ENCODE measurements around the gene MALAT1. TPM values are rescaled to one million over a fixed set of nuclear protein-coding genes. Genes with fewer than 3 reads are reported as not detected.

MALAT1 gene
- total and polyA plus RNA-seq, 2 donors from 2014 or later: 219 to 15,262 TPM

DNA sequence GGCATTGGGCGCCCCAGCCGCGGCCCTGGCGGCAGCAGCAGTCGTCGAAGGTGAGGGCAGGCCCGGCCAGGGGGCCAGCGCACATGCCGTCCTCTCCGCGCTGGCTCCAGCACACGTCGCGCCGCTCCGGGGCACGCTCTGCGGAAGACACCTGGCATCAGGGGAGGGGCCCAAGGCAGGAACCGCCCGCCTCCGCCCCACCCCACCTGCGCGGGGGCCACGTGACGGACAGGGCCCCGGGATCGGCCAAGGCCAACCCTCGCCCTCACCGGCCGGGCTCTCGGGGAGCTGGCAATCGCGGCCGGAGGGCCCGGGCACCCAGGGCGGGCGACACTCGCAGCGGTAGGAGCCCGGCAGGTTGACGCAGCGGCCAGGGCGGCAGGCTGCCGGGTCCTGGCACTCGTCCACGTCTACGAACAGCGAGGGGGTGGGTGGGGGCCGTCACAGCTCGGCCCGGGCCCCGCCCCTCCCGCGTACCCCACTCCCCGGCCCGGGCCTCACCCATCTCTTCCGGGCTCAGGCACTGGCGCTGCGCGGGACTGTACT is 41.0 kb downstream of the MALAT1 start:
- Histone ChIP-seq H3K9ac (ENCODE audit: low read length in 3 of 3) (peak overlapping the region in 1 of 3 donors; percentile 51), H3K4me3 (ENCODE audit: low read length in 3 of 3) (peak overlapping the region; percentile 52 to 74 (median 65)), H3K36me3 (ENCODE audit: control insufficient read depth in 2 of 3, insufficient read depth in 3 of 3, low read length in 3 of 3) (peaks cover 0 to 15% (median 2%) of the 10 kb centered on the region in 3 donors), H3K4me1 (ENCODE audit: control insufficient read depth in 2 of 3, insufficient read depth in 2 of 3, low read depth in 1 of 3, low read length in 3 of 3) (peaks cover 0 to 16% (median 6%) of the 10 kb centered on the region in 3 donors), H3K9me3 (ENCODE audit: control insufficient read depth in 2 of 3, insufficient read depth in 1 of 3, low read length in 3 of 3) (no peaks in the 10 kb centered on the region), H3K27me3 (ENCODE audit: control insufficient read depth, insufficient read depth, low read length) (no peaks in the 10 kb centered on the region), H3K27ac (ENCODE audit: low read depth in 2 of 2, low read length in 2 of 2) (peak overlapping the region; percentile 94)
- DNase-seq: peak in 2 of 5 donors; percentile 62 to 95
- intact Hi-C loops (cut with DNase I): no loop called here
- FAIRE-seq: no peak
- TF ChIP-seq, protein P1, sequence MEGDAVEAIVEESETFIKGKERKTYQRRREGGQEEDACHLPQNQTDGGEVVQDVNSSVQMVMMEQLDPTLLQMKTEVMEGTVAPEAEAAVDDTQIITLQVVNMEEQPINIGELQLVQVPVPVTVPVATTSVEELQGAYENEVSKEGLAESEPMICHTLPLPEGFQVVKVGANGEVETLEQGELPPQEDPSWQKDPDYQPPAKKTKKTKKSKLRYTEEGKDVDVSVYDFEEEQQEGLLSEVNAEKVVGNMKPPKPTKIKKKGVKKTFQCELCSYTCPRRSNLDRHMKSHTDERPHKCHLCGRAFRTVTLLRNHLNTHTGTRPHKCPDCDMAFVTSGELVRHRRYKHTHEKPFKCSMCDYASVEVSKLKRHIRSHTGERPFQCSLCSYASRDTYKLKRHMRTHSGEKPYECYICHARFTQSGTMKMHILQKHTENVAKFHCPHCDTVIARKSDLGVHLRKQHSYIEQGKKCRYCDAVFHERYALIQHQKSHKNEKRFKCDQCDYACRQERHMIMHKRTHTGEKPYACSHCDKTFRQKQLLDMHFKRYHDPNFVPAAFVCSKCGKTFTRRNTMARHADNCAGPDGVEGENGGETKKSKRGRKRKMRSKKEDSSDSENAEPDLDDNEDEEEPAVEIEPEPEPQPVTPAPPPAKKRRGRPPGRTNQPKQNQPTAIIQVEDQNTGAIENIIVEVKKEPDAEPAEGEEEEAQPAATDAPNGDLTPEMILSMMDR (IDR thresholded peaks at IDR 0.05; ENCODE audit: borderline replicate concordance, extremely low read depth, insufficient read depth): no peak

DNA sequence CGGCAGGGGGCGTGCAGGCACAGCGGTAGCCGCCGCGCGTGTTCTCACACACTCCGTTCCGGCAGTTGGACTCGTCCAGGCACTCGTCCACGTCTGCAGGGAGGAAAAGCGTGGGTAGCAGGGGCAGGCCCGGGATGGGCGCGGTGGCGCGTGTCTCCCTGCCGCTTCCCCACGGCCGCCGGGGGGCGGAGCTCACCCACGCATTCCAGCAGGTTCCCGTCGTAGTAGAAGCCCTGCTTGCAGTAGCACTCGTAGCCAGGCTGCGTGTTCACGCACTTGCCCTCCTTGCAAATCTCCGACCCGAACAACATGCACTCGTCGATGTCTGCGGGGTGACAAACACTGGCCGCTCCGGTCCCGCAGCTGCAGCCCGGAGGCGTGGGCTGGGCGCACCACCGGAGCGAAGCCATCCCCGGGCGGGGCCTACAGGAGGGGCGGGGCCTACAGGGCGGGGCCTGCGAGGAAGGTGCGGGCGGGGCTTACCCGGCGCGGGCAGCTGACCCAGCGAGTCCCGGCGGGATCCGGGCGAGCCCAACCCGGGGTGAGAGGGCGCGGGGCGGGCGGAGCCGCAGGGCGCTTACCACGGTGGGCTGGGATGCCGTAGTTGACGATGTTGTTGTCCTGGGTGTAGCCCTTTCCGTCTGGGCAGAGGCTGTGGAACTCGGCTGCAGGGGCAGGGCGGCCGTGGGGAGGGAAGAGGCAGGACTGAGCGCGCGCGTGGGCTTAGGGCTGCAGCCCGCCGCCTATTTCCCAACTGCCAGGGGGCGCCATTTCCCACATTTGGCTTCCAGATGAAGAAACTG is 41.6 kb downstream of the MALAT1 start:
- DNase-seq: peak; percentile 92 to 97 (median 94)
- peak overlapping the region in 2 of 3 donors; percentile 35 to 78 for H3K9ac ChIP-seq (ENCODE audit: low read length in 3 of 3)

DNA sequence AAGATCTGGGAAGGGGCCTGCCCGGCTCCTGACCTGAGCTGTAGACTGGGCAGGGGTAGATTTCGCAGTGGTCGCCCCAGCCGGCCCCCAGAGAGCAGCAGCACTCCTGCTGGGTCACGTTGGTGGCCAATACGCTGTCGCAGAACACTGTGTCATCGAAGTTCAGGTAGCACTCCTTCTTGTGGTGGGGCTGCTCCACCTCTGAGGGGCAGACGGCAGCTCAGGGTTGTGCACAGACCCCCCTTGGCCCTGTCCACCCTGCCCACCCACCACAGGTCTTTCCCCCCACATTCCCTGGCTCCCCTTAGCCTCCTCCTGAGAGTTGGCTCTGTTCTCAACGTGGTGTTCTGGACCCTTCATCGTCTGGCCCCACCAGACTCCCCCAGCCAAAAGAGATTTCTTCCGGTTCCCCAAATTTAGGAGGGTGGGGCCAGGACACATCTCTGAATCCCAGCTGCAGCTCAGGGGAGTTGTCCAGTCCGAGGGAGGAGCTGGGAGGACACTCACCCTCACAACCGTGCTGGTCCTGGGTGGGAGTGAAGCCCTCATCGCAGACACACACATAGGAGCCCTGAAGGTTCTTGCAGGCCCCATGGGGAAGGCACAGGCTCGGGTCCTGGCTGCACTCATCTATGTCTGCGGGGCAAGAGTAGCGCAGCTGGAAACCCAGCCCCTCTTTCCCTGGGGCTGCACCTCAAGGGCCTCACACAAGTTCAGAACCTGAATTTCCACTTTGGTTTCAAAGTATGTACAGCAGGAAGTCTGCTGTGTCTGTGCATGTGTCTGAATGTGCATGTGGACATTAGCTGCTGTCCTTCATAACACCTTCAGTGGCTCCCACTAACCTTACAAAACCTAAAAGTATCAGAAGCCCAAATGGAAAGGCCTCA is 42.5 kb downstream of the MALAT1 start:
- no peaks in the 10 kb centered on the region for H3K27me3 ChIP-seq (ENCODE audit: control insufficient read depth, insufficient read depth, low read length)
- H3K27ac ChIP-seq (ENCODE audit: low read depth in 2 of 2, low read length in 2 of 2): peak overlapping the region; percentile 94
- FAIRE-seq (no peak), DNase-seq (peak in 1 of 5 donors; percentile 63)
- H3K4me3 ChIP-seq (ENCODE audit: low read length in 3 of 3): peak overlapping the region in 1 of 3 donors; percentile 74
- H3K4me1 ChIP-seq (ENCODE audit: control insufficient read depth in 2 of 3, insufficient read depth in 2 of 3, low read depth in 1 of 3, low read length in 3 of 3): peaks cover 0 to 19% (median 6%) of the 10 kb centered on the region in 3 donors
- H3K36me3 ChIP-seq (ENCODE audit: control insufficient read depth in 2 of 3, insufficient read depth in 3 of 3, low read length in 3 of 3): peaks cover 0 to 8% (median 0%) of the 10 kb centered on the region in 3 donors
- no peaks in the 10 kb centered on the region for H3K9me3 ChIP-seq (ENCODE audit: control insufficient read depth in 2 of 3, insufficient read depth in 1 of 3, low read length in 3 of 3)
- TF ChIP-seq, protein P1 (IDR thresholded peaks at IDR 0.05; ENCODE audit: borderline replicate concordance, extremely low read depth, insufficient read depth): no peak
- intact Hi-C loops (cut with DNase I): no loop called here
- peak overlapping the region in 2 of 3 donors; percentile 17 to 78 for H3K9ac ChIP-seq (ENCODE audit: low read length in 3 of 3)

More for the DNA sequence above, 41.6 kb downstream of the MALAT1 start:
- Histone ChIP-seq H3K36me3 (ENCODE audit: control insufficient read depth in 2 of 3, insufficient read depth in 3 of 3, low read length in 3 of 3) (peaks cover 0 to 12% (median 0%) of the 10 kb centered on the region in 3 donors), H3K27ac (ENCODE audit: low read depth in 2 of 2, low read length in 2 of 2) (peak overlapping the region; percentile 94), H3K4me1 (ENCODE audit: control insufficient read depth in 2 of 3, insufficient read depth in 2 of 3, low read depth in 1 of 3, low read length in 3 of 3) (peaks cover 0 to 16% (median 6%) of the 10 kb centered on the region in 3 donors), H3K27me3 (ENCODE audit: control insufficient read depth, insufficient read depth, low read length) (no peaks in the 10 kb centered on the region), H3K9me3 (ENCODE audit: control insufficient read depth in 2 of 3, insufficient read depth in 1 of 3, low read length in 3 of 3) (no peaks in the 10 kb centered on the region), H3K4me3 (ENCODE audit: low read length in 3 of 3) (peak overlapping the region; percentile 52 to 74 (median 65))
- no peak for FAIRE-seq
- TF ChIP-seq, protein P1 (IDR thresholded peaks at IDR 0.05; ENCODE audit: borderline replicate concordance, extremely low read depth, insufficient read depth): peak; percentile 74
- intact Hi-C loops (cut with DNase I): no loop called here
